ENCODE data around the gene ME3.
"Not testable (repeated sequence)": the region's sequence is repeated elsewhere in the genome, so short reads cannot be mapped to it uniquely, and the experiment has no call there.

The ME3 gene

GRCh38 chr11:86582898-86583297 lies 89.5 kb downstream of the ME3 start:
- no peak for DNase-seq

- no peak for DNase-seq
Observed at GRCh38 chr11:86580535-86580934, 91.9 kb downstream of the ME3 start.

- DNase-seq = no peak
Observed at GRCh38 chr11:86579406-86579731, 93.0 kb downstream of the ME3 start.

- no peak for DNase-seq
Observed at GRCh38 chr11:86578727-86579405, 93.5 kb downstream of the ME3 start.

- no peak for DNase-seq
Observed at GRCh38 chr11:86577644-86578636, 94.5 kb downstream of the ME3 start.

GRCh38 chr11:86576946-86577624 lies 95.3 kb downstream of the ME3 start:
- DNase-seq = no peak

- DNase-seq = no peak
Observed at GRCh38 chr11:86575927-86576326, 96.5 kb downstream of the ME3 start.

- DNase-seq = no peak
Observed at GRCh38 chr11:86575208-86575855, 97.1 kb downstream of the ME3 start.

GRCh38 chr11:86574493-86575207 lies 97.8 kb downstream of the ME3 start:
- no peak for DNase-seq

- DNase-seq = no peak
Observed at GRCh38 chr11:86571273-86571948, 101.0 kb downstream of the ME3 start.

- DNase-seq = no peak
Observed at GRCh38 chr11:86570451-86570850, 102.0 kb downstream of the ME3 start.

GRCh38 chr11:86570020-86570419 lies 102.4 kb downstream of the ME3 start:
- DNase-seq = no peak

GRCh38 chr11:86569109-86569508 lies 103.3 kb downstream of the ME3 start:
- no peak for DNase-seq

- DNase-seq = no peak
Observed at GRCh38 chr11:86565801-86566312, 106.6 kb downstream of the ME3 start.

- no peak for DNase-seq
Observed at GRCh38 chr11:86565388-86565787, 107.0 kb downstream of the ME3 start.

- not testable (repeated sequence) for DNase-seq
Observed at GRCh38 chr11:86562842-86563241, 109.6 kb downstream of the ME3 start.

- DNase-seq = no peak
Observed at GRCh38 chr11:86559311-86559945, 113.0 kb downstream of the ME3 start.

- no peak for DNase-seq
Observed at GRCh38 chr11:86558841-86559240, 113.6 kb downstream of the ME3 start.

GRCh38 chr11:86558207-86558606 lies 114.2 kb downstream of the ME3 start:
- DNase-seq = no peak

- DNase-seq = no peak
Observed at GRCh38 chr11:86555866-86556265, 116.5 kb downstream of the ME3 start.

- DNase-seq = no peak
Observed at GRCh38 chr11:86555401-86555800, 117.0 kb downstream of the ME3 start.

All from T-helper 1 cell (primary cell).